AG04449 (cell line): ENCODE results near the gene CRYBG3.

Experiments
- CTCF ChIA-PET: fragments of 350-600 bp; formaldehyde crosslinking; extraction: SDS; loops from one replicate; lab custom pipeline; 2021; ENCODE audit warnings: antibody characterized with exemption; lab: Yijun Ruan, JAX
- POLR2A ChIA-PET: fragments of 400-600, 350-600 bp; formaldehyde crosslinking; extraction: SDS; loops from one replicate; lab custom pipeline; 2020; ENCODE audit warnings: antibody characterized with exemption, inconsistent platforms; lab: Yijun Ruan, JAX
- DNase-seq: peaks from one replicate; pipeline ENCODE4 v3.0.0-alpha.2; 2010; ENCODE audit warnings: low read depth, low spot score
- H3K4me3 ChIP-seq: 2 replicates; pipeline ENCODE4 v1.5.1; 2011; ENCODE audit warnings: low read depth, mild to moderate bottlenecking, control low read depth, low read length
- CTCF ChIP-seq: IDR thresholded peaks from one replicate; pipeline ENCODE4 v1.5.1; 2011; ENCODE audit warnings: mild to moderate bottlenecking, moderate library complexity, low read length, control low read depth, inconsistent platforms; ENCODE audit not compliant: insufficient read depth; ENCODE audit errors: missing control alignments

The CRYBG3 gene

DNA sequence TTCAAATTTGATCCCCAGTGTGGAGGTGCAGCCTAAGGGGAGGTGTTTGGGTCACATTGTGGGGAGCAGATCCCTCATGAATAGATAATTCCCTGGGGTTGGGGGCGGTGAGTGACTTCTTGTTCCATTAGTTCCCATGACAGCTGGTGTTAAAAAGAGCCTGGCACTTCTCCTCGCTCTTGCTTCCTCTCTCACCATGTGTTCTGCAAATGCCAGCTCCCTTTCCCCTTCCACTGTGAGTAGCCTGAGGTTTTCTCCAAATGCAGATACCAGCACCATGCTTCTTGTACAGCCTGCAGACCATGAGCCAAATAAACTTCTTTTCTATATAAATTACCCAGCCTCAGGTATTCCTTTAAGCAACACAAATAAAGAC is 127.3 kb downstream of the CRYBG3 start:
- no peak for TF ChIP-seq CTCF
- H3K4me3 ChIP-seq = no peak overlapping the region
- POLR2A ChIA-PET = no interaction called here
- DNase-seq = no peak
- CTCF ChIA-PET = no interaction called here

GRCh38 chr3:97949743-97950142 is 127.9 kb downstream of the CRYBG3 start:
- ChIA-PET CTCF (interaction anchor here (1.8 kb wide), 1 partner anchor 9 kb away, joined by 7 read pairs; no protein-coding TSS in a partner anchor), POLR2A (no interaction called here)
- no peak overlapping the region for H3K4me3 ChIP-seq
- no peak for DNase-seq
- no peak for TF ChIP-seq CTCF

DNA sequence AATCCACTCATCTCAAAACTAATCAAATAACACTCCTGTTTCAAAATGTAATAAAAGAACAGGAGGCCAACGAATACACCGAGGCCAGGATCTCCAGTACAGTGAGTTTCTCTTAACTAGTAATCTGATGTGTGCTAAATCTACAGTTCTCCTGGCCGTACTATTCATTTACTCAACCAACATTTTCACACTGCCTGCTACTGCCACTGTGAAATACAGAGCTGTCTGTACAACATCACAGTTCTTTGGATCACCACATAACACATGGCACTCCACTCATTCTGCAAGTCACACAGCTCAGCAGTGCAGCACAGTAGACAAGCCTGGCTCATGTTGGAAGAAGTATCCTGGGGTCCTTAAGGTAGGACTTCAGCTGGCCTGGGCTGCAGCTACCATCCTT is 128.5 kb downstream of the CRYBG3 start:
- ChIA-PET CTCF (interaction anchor here (0.8 to 1.8 kb wide), 3 partner anchors 8 to 158 kb away, joined by 3 to 7 read pairs (median 4); no protein-coding TSS in a partner anchor), POLR2A (no interaction called here)
- DNase-seq = no peak

GRCh38 chr3:97952280-97952679 is 130.5 kb downstream of the CRYBG3 start:
- no peak for DNase-seq
- no peak overlapping the region for H3K4me3 ChIP-seq
- ChIA-PET POLR2A (no interaction called here), CTCF (no interaction called here)
- TF ChIP-seq CTCF = no peak

More for the DNA sequence above, 128.5 kb downstream of the CRYBG3 start:
- TF ChIP-seq CTCF = no peak
- no peak overlapping the region for H3K4me3 ChIP-seq

- DNase-seq = no peak
- POLR2A ChIA-PET = no interaction called here
- no peak for TF ChIP-seq CTCF
- H3K4me3 ChIP-seq = no peak overlapping the region
- CTCF ChIA-PET = no interaction called here
Measured at GRCh38 chr3:97952872-97953271, 131.1 kb downstream of the CRYBG3 start.

DNA sequence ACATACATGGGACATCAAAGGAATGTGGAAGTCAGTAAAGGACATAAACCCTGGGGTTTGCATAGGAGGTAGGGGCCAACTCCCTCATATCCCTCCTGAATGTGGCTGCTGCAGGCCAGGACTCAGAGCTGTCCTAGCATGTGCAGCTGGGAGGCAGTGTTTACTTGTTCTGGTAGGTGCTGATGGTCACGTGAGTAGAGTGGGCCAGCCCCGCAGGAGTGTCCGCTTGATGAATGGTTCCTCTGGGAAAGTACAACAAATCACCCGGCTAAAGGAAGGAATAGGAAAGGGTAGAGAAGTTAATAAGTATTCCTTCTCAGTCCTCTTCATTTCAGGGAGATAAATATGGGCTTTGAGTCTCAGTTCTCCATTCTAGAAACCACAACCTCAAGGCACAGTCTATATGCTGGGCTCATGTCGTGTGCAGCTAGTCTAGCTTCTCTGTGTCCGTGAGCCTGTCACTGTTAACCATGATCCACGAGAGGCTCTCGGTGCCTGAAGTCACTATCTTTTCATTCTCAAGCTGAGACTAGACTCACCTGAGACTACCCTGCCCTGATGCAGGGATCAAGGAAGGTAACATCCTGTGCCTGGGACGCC is 132.5 kb downstream of the CRYBG3 start:
- POLR2A ChIA-PET = no interaction called here
- no peak for DNase-seq
- TF ChIP-seq CTCF = no peak
- no peak overlapping the region for H3K4me3 ChIP-seq
- CTCF ChIA-PET = no interaction called here
